ENCODE data around the gene CHST10. TPM values are rescaled to one million over a fixed set of nuclear protein-coding genes. Genes with fewer than 3 reads are reported as not detected.
A peak's percentile ranks its signal among the peaks of the same experiment; 100 is the strongest.

CHST10 gene
- total and polyA plus RNA-seq, 10 of the 15 experiments (the other 5 are each of a cell fraction or from before 2014, with no cell fraction given): 2.0 to 22.5 (median 15.7) TPM

- TF ChIP-seq, protein P1, sequence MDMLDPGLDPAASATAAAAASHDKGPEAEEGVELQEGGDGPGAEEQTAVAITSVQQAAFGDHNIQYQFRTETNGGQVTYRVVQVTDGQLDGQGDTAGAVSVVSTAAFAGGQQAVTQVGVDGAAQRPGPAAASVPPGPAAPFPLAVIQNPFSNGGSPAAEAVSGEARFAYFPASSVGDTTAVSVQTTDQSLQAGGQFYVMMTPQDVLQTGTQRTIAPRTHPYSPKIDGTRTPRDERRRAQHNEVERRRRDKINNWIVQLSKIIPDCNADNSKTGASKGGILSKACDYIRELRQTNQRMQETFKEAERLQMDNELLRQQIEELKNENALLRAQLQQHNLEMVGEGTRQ (IDR thresholded peaks at IDR 0.05; ENCODE audit: borderline replicate concordance, low read depth, low read length): no peak
- TF ChIP-seq HSF1 (IDR thresholded peaks at IDR 0.05; ENCODE audit: low read depth, low read length) (no peak), KAT2A (conservative IDR thresholded peaks at IDR 0.05; ENCODE audit: control insufficient read depth, low read depth, low read length) (no peak)
- TF ChIP-seq, protein P2, sequence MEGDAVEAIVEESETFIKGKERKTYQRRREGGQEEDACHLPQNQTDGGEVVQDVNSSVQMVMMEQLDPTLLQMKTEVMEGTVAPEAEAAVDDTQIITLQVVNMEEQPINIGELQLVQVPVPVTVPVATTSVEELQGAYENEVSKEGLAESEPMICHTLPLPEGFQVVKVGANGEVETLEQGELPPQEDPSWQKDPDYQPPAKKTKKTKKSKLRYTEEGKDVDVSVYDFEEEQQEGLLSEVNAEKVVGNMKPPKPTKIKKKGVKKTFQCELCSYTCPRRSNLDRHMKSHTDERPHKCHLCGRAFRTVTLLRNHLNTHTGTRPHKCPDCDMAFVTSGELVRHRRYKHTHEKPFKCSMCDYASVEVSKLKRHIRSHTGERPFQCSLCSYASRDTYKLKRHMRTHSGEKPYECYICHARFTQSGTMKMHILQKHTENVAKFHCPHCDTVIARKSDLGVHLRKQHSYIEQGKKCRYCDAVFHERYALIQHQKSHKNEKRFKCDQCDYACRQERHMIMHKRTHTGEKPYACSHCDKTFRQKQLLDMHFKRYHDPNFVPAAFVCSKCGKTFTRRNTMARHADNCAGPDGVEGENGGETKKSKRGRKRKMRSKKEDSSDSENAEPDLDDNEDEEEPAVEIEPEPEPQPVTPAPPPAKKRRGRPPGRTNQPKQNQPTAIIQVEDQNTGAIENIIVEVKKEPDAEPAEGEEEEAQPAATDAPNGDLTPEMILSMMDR (IDR thresholded peaks at IDR 0.05 in 2 of 3, conservative IDR thresholded peaks at IDR 0.05 in 1 of 3; ENCODE audit: control insufficient read depth in 2 of 3, extremely low read depth in 1 of 3, insufficient read depth in 1 of 3, low read depth in 3 of 3, low read length in 3 of 3): peak; percentile 29 to 46 (median 37); a peak in 5 of 6 replicates
These were observed 10.3 kb upstream of the CHST10 start (continued) for GRCh38 chr2:100427627-100428258.

DNA sequence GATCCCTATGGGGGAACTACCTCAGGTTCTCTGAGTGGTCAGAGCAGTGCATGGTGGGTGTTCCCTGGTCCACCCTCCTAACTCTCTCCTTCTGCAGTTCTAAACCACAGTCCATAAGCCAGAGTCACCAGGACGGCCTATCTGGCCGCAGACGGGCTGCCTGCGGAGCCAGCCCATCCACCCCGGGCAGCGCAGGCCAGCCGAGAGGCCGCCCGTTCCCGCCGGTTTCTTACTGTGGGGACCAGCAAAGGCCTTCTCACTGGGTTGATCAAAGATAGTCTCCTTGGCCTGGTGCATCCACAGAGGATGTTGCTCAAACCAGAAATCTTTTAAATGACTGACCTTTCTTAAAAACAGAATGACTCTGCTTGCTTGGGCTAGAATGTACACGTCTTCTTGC, 9.6 kb upstream of the CHST10 start:
- Histone ChIP-seq H3K27ac (ENCODE audit: control insufficient read depth, insufficient read depth) (no peak overlapping the region), H3K4me3 (no peak overlapping the region), H4K20me1 (ENCODE audit: control insufficient read depth, insufficient read depth) (no peaks in the 10 kb centered on the region), H3K79me2 (ENCODE audit: control insufficient read depth, insufficient read depth, low read length) (no peaks in the 10 kb centered on the region), H3K4me2 (ENCODE audit: control insufficient read depth, insufficient read depth) (no peak overlapping the region), H3K27me3 (replicated peaks in 1 of 2; ENCODE audit: control insufficient read depth in 2 of 2, insufficient read depth in 2 of 2, low read length in 1 of 2) (no peaks in the 10 kb centered on the region), H3K9ac (ENCODE audit: control insufficient read depth, insufficient read depth, low read length) (no peak overlapping the region), H3K9me3 (replicated peaks; ENCODE audit: control insufficient read depth, insufficient read depth, low read length) (no peaks in the 10 kb centered on the region; the same call in 1 of the 3 replicates), H3K36me3 (ENCODE audit: control insufficient read depth in 2 of 2, insufficient read depth in 2 of 2, low read length in 1 of 2) (no peaks in the 10 kb centered on the region), H2AFZ (ENCODE audit: control insufficient read depth, low read depth, low read length) (no peak overlapping the region), H3K4me1 (ENCODE audit: control insufficient read depth, insufficient read depth, low read length) (no peaks in the 10 kb centered on the region)
- BruUV-seq (replicated peaks): no TSS peak
- ChIA-PET CTCF (interaction anchor here (1.6 to 1.8 kb wide), 2 partner anchors 11 to 165 kb away, joined by 4 read pairs; no protein-coding TSS in a partner anchor), POLR2A (no interaction called here), SMC1A (ENCODE audit: uncharacterized antibody, unreplicated experiment) (no interaction called here), RAD21 (ENCODE audit: unreplicated experiment) (no interaction called here)
- WGBS (ENCODE audit: insufficient coverage, insufficient replicate concordance, low lambda C conversion rate, missing lambda C conversion rate): 62% methylated on average over 12 of the region's 12 CpGs
- FAIRE-seq (no peak), DNase-seq (ENCODE audit: low read depth, low spot score) (no peak), ATAC-seq (no peak)
- in situ Hi-C loops (cut with MboI) (loop anchor here (10.0 kb wide), 1 partner anchor 558 kb away; no protein-coding TSS in a partner anchor), intact Hi-C loops (cut with micrococcal nuclease; ENCODE audit: unreplicated experiment) (no loop called here)
- TF ChIP-seq EZH2 (IDR thresholded peaks at IDR 0.05; ENCODE audit: borderline replicate concordance, control insufficient read depth, low read depth, low read length) (no peak), SREBF1 (IDR thresholded peaks at IDR 0.05; ENCODE audit: low read length) (no peak), RUNX3 (IDR thresholded peaks at IDR 0.05; ENCODE audit: low read length) (no peak), JUNB (IDR thresholded peaks at IDR 0.05) (no peak), RELA (IDR thresholded peaks at IDR 0.05; ENCODE audit: borderline replicate concordance, partially characterized antibody) (no peak), RBBP5 (conservative IDR thresholded peaks at IDR 0.05) (no peak), DPF2 (IDR thresholded peaks at IDR 0.05) (no peak)
- TF ChIP-seq, protein P2 (IDR thresholded peaks at IDR 0.05 in 2 of 3, conservative IDR thresholded peaks at IDR 0.05 in 1 of 3; ENCODE audit: control insufficient read depth in 2 of 3, extremely low read depth in 1 of 3, insufficient read depth in 1 of 3, low read depth in 3 of 3, low read length in 3 of 3): no peak

Measured in GM12878 (cell line).